Progenitor cell of endocrine pancreas (in vitro differentiated cells): ENCODE results near the gene ATRN. TPM values are rescaled to one million over a fixed set of nuclear protein-coding genes. Genes with fewer than 3 reads are reported as not detected.
"Not testable (repeated sequence)": the region's sequence is repeated elsewhere in the genome, so short reads cannot be mapped to it uniquely, and the experiment has no call there.

Source experiments
- DNase-seq: peaks from one replicate; pipeline ENCODE4 v3.0.0; 2021; ENCODE audit warnings: low spot score; ENCODE audit not compliant: unreplicated experiment
- H3K27ac Mint-ChIP-seq: 2 replicates; pipeline ENCODE4 v1.8.0; 2021; ENCODE audit warnings: mild to moderate bottlenecking, moderate library complexity, mixed read lengths
- H3K27me3 Mint-ChIP-seq: 2 replicates; pipeline ENCODE4 v1.8.0; 2021; ENCODE audit warnings: mixed read lengths
- H3K36me3 Mint-ChIP-seq: 2 replicates; pipeline ENCODE4 v1.8.0; 2022; ENCODE audit warnings: mixed read lengths; ENCODE audit not compliant: insufficient read depth
- H3K4me1 Mint-ChIP-seq: 2 replicates; pipeline ENCODE4 v1.8.0; 2021; ENCODE audit warnings: low read depth, mixed read lengths
- H3K4me3 Mint-ChIP-seq: 2 replicates; pipeline ENCODE4 v1.8.0; 2021; ENCODE audit warnings: low read depth, mild to moderate bottlenecking, moderate library complexity, mixed read lengths
- H3K9me3 Mint-ChIP-seq: 2 replicates; pipeline ENCODE4 v1.8.0; 2021; ENCODE audit warnings: low read depth, mixed read lengths
- total RNA-seq: library from RNA; stranded (reverse); gene quantifications from 2 replicates; pipeline ENCODE4 v1.2.1, GENCODE V29; 2021
- TF ChIP-seq, protein P1 (sequence below): fragments of 200-600 bp; sonication (generic); IDR thresholded peaks from one replicate; pipeline ENCODE4 v1.5.0; 2021; ENCODE audit warnings: antibody characterized with exemption, mild to moderate bottlenecking; ENCODE audit not compliant: unreplicated experiment

Gene ATRN
- total RNA-seq, 1 donor from 2014 or later, result 54.5 TPM

DNA sequence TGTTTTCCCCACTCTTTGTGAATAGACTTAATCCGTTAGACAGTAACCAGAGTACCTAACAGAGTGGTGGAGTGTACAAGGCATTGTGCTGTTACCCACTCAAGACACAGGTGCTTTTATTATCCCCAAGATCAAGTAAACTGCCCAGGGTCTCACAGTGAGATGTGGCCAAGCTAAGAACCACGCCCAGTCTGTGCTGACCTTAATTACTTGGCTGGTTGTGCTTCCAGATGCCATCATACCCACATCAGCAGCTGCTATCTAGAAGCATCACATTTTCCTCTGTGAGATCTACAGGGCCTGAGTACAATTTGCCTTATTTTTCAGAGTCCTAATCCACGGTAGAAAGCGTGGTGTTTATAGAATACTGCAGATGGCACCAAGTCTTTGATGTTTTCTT is 122.1 kb downstream of the ATRN start:
- Mint-ChIP-seq H3K4me1 (no peaks in the 10 kb centered on the region), H3K27ac (no peak overlapping the region), H3K36me3 (peaks cover 22% of the 10 kb centered on the region), H3K27me3 (no peaks in the 10 kb centered on the region), H3K4me3 (no peak overlapping the region), H3K9me3 (no peaks in the 10 kb centered on the region)
- TF ChIP-seq, protein P1, sequence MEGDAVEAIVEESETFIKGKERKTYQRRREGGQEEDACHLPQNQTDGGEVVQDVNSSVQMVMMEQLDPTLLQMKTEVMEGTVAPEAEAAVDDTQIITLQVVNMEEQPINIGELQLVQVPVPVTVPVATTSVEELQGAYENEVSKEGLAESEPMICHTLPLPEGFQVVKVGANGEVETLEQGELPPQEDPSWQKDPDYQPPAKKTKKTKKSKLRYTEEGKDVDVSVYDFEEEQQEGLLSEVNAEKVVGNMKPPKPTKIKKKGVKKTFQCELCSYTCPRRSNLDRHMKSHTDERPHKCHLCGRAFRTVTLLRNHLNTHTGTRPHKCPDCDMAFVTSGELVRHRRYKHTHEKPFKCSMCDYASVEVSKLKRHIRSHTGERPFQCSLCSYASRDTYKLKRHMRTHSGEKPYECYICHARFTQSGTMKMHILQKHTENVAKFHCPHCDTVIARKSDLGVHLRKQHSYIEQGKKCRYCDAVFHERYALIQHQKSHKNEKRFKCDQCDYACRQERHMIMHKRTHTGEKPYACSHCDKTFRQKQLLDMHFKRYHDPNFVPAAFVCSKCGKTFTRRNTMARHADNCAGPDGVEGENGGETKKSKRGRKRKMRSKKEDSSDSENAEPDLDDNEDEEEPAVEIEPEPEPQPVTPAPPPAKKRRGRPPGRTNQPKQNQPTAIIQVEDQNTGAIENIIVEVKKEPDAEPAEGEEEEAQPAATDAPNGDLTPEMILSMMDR, result no peak
- DNase-seq, result no peak

DNA sequence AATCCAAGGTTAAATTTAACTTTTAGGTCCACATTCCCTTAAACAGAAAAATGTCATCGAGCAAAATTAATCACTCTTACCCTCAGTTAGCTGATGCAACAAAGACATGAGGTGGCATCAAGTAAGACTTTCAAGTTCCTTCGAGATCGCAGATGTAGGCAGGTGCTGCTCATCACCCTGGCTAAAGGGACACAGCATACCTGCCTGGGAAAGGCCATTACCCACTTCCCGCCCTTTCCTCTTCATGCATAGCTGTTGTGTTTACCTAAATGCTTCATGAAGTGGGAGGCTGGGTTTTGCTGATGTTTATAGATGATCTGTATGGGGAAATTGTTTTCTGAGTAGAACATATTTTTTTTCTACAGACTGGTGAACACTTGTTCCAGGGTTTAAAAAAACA is 124.7 kb downstream of the ATRN start:
- TF ChIP-seq, protein P1, result no peak
- Mint-ChIP-seq H3K4me3 (no peak overlapping the region), H3K27ac (no peak overlapping the region), H3K9me3 (no peaks in the 10 kb centered on the region), H3K4me1 (peaks cover 1% of the 10 kb centered on the region), H3K27me3 (no peaks in the 10 kb centered on the region), H3K36me3 (peaks cover 24% of the 10 kb centered on the region)
- no peak for DNase-seq

DNA sequence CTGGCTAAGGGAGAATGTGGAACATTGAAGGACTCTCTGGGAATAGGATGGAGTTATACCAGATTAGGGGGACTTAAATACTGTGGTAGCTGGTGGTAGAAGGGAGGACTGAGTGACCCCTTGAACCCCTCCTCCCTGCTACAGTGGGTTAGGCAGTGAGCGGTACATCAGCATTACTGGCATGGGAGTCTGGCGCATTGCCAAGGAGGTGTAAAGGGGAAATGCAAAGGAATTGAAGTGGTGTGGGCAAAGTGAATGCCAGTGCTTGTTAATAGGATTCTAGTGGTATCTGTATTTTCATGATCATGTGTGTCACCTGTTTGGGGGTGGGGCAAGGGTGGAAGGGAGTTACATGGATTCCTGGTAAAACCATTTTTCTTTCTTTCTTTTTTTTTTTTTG is 132.3 kb downstream of the ATRN start:
- Mint-ChIP-seq H3K27ac (no peak overlapping the region), H3K27me3 (no peaks in the 10 kb centered on the region), H3K4me3 (no peak overlapping the region), H3K4me1 (peaks cover 1% of the 10 kb centered on the region), H3K9me3 (no peaks in the 10 kb centered on the region), H3K36me3 (peaks cover 33% of the 10 kb centered on the region)
- DNase-seq, result no peak
- TF ChIP-seq, protein P1, result no peak

DNA sequence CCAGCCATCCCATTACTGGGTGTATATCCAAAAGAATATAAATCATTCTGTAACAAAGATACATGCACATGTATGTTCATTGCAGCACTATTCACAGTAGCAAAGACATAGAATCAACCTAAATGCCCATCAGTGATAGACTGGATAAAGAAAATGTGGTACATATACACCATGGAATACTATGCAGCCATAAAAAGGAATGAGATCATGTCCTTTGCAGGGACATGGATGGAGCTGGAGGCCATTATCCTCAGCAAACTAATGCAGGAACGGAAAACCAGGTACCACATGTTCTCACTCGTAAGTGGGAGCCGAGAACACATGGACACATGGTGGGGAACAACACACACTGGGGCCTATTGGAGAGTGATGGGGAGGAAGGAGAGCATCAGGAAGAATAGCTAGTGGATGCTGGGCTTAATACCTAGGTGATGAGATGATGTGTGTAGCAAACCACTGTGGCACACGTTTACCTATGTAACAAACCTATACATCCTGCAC is 134.6 kb downstream of the ATRN start:
- H3K9me3 Mint-ChIP-seq, H3K4me3 Mint-ChIP-seq, DNase-seq, H3K4me1 Mint-ChIP-seq, H3K27me3 Mint-ChIP-seq, H3K27ac Mint-ChIP-seq: not testable (repeated sequence)
- H3K36me3 Mint-ChIP-seq, result peaks cover 30% of the 10 kb centered on the region

DNA sequence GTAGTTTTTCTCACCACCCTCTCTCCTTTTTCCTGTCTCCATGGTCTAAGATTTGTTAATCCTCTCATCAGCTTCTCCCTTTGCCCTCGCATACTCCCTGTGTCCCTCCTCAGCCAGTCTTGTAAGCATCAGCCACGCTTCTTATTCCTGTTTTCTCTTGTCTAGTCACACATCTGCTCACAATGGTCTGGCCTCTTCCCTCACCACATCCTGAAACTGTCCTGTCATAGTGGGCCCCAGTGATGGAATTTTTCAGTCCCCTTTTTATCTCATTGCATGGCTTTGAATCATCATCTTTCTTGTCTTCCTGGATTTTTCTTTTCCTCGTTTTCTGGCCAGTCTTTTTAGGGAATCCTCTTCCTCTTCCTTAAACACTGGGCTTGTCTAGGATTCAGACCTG is 135.2 kb downstream of the ATRN start:
- no peaks in the 10 kb centered on the region for H3K27me3 Mint-ChIP-seq
- DNase-seq, result no peak
- no peaks in the 10 kb centered on the region for H3K9me3 Mint-ChIP-seq
- H3K36me3 Mint-ChIP-seq, result peaks cover 31% of the 10 kb centered on the region
- H3K27ac Mint-ChIP-seq, result no peak overlapping the region
- TF ChIP-seq, protein P1, result no peak
- H3K4me3 Mint-ChIP-seq, result no peak overlapping the region
- no peaks in the 10 kb centered on the region for H3K4me1 Mint-ChIP-seq

DNA sequence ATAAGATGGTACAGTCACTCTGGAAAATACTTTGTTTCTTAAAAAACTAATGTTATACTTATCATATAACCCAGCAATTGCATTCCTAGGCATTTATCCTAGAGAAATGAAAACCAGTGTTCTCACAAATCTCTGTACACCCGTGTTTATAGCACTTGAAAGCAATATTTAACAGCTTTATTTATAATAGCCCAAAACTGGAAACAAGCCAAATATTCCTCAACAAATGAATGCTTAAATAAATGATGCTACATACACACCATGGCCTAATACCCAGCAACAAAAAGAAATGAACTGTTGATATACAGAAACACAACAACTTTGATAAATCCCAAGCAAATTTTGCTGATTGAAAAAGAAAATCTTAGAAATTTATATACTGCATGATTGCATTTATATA is 141.1 kb downstream of the ATRN start:
- Mint-ChIP-seq H3K4me1 (peaks cover 6% of the 10 kb centered on the region), H3K4me3 (no peak overlapping the region), H3K9me3 (no peaks in the 10 kb centered on the region), H3K36me3 (peaks cover 16% of the 10 kb centered on the region), H3K27me3 (no peaks in the 10 kb centered on the region), H3K27ac (no peak overlapping the region)
- DNase-seq, result no peak
- TF ChIP-seq, protein P1, result no peak
